22Rv1 (cell line): ENCODE data around the gene WDR44.

Experiments used
- H3K27ac ChIP-seq: fragments of 450-650 bp; 2 replicates; pipeline ENCODE4 v1.5.1; 2017
- CTCF ChIP-seq: fragments of 450-650 bp; IDR thresholded peaks from 2 replicates; pipeline ENCODE4 v1.5.1; 2017; ENCODE audit warnings: mild to moderate bottlenecking
- ZFX ChIP-seq: fragments of 450-650 bp; IDR thresholded peaks from 2 replicates; pipeline ENCODE4 v1.6.1; 2017; ENCODE audit warnings: antibody characterized with exemption, borderline replicate concordance

Gene WDR44

GRCh38 chrX:118392716-118393115, 46.8 kb downstream of the WDR44 start:
- H3K27ac ChIP-seq = no peak overlapping the region
- TF ChIP-seq CTCF = no peak

- H3K27ac ChIP-seq = no peak overlapping the region
- TF ChIP-seq CTCF = no peak
- no peak for TF ChIP-seq ZFX
Measured at GRCh38 chrX:118396113-118396512, 50.2 kb downstream of the WDR44 start.

- H3K27ac ChIP-seq = no peak overlapping the region
- TF ChIP-seq CTCF = no peak
- no peak for TF ChIP-seq ZFX
Measured at GRCh38 chrX:118418811-118419251, 72.9 kb downstream of the WDR44 start.

GRCh38 chrX:118420462-118420861, 74.6 kb downstream of the WDR44 start:
- TF ChIP-seq ZFX = no peak
- no peak for TF ChIP-seq CTCF
- no peak overlapping the region for H3K27ac ChIP-seq

- no peak overlapping the region for H3K27ac ChIP-seq
- TF ChIP-seq ZFX (no peak), CTCF (no peak)
Measured at GRCh38 chrX:118423558-118423957, 77.7 kb downstream of the WDR44 start.

- no peak overlapping the region for H3K27ac ChIP-seq
- no peak for TF ChIP-seq ZFX
- no peak for TF ChIP-seq CTCF
Measured at GRCh38 chrX:118432799-118433198, 86.9 kb downstream of the WDR44 start.

- TF ChIP-seq ZFX (no peak), CTCF (no peak)
- H3K27ac ChIP-seq = no peak overlapping the region
Measured at GRCh38 chrX:118437283-118437682, 91.4 kb downstream of the WDR44 start.
